ENCODE measurements around the gene LMO1.

Gene LMO1

GRCh38 chr11:8225589-8226036, 38.1 kb downstream of the LMO1 start:
- DNase-seq (ENCODE audit: low read depth): peak; percentile 44
- no peak overlapping the region for H3K4me3 ChIP-seq (ENCODE audit: low read depth, low read length)
- TF ChIP-seq, protein P1, sequence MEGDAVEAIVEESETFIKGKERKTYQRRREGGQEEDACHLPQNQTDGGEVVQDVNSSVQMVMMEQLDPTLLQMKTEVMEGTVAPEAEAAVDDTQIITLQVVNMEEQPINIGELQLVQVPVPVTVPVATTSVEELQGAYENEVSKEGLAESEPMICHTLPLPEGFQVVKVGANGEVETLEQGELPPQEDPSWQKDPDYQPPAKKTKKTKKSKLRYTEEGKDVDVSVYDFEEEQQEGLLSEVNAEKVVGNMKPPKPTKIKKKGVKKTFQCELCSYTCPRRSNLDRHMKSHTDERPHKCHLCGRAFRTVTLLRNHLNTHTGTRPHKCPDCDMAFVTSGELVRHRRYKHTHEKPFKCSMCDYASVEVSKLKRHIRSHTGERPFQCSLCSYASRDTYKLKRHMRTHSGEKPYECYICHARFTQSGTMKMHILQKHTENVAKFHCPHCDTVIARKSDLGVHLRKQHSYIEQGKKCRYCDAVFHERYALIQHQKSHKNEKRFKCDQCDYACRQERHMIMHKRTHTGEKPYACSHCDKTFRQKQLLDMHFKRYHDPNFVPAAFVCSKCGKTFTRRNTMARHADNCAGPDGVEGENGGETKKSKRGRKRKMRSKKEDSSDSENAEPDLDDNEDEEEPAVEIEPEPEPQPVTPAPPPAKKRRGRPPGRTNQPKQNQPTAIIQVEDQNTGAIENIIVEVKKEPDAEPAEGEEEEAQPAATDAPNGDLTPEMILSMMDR (IDR thresholded peaks at IDR 0.05; ENCODE audit: low read depth, low read length, missing control alignments): peak; percentile 90
- in situ Hi-C loops (cut with HindIII; ENCODE audit: low sequenced_read_pairs): no loop called here

DNA sequence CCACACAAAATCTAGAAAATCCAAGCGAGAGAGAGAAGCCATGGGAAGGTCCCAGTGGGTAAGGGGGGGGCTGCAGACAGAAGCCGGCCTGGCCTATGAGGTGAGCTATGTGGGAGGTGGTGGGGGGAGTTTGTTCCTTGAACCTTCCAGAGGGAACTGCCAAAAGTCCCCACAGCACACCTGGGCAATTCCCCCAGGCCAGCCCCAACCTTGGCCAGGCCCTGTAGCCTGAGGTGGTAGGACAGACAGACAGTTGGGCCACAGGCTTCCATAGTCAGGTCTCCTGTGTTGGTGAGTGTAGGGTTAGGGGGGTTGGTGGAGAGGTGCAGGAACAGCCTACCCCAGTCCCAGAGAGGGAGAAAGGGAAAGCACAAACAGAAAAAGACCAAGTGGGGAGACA, 39.0 kb downstream of the LMO1 start:
- in situ Hi-C loops (cut with HindIII; ENCODE audit: low sequenced_read_pairs): no loop called here
- DNase-seq (ENCODE audit: low read depth): no peak
- TF ChIP-seq, protein P1 (IDR thresholded peaks at IDR 0.05; ENCODE audit: low read depth, low read length, missing control alignments): no peak
- no peak overlapping the region for H3K4me3 ChIP-seq (ENCODE audit: low read depth, low read length)

DNA sequence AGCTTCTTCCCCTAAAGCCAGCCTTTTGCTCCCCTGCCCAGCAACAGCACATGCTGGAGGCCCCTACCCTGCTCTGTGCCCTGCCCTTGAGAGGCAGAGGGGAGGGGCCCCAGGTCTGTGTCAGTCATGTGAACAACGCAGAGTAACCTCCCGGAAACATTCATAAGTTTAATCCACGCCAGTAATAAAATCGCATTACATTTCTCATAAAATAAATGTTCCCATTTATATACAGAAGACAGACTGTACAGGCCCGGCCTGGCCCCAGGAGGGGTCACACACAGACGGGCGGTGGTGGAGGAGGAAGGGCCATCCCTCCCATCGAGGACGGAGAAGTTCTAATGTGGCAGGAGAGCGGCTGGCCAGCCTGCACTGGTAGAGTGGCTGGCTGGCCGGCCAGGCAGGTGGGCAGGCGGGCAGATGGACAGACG, 39.5 kb downstream of the LMO1 start:
- TF ChIP-seq, protein P1 (IDR thresholded peaks at IDR 0.05; ENCODE audit: low read depth, low read length, missing control alignments): no peak
- DNase-seq (ENCODE audit: low read depth): no peak
- H3K4me3 ChIP-seq (ENCODE audit: low read depth, low read length): no peak overlapping the region
- in situ Hi-C loops (cut with HindIII; ENCODE audit: low sequenced_read_pairs): no loop called here

DNA sequence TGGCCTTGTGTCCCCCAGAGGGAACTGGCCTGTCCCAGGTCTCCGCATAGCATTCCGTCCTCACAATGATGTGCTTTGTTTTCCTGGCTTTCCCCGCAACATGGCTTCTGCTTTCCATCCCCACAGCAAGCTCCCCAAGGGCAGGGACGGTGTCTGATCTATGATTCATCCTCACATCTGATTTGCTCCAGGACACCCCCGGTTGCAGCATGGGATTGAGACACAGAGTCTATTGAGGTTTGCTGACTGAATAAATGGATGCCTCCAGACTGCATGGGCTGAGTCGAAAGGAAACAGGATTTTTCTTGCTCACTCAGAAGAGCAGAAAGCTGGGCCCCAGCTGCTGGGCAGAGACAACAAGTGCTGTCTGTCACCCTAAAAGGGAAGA, 40.2 kb downstream of the LMO1 start:
- DNase-seq (ENCODE audit: low read depth): no peak
- in situ Hi-C loops (cut with HindIII; ENCODE audit: low sequenced_read_pairs): no loop called here
- TF ChIP-seq, protein P1 (IDR thresholded peaks at IDR 0.05; ENCODE audit: low read depth, low read length, missing control alignments): no peak
- no peak overlapping the region for H3K4me3 ChIP-seq (ENCODE audit: low read depth, low read length)

DNA sequence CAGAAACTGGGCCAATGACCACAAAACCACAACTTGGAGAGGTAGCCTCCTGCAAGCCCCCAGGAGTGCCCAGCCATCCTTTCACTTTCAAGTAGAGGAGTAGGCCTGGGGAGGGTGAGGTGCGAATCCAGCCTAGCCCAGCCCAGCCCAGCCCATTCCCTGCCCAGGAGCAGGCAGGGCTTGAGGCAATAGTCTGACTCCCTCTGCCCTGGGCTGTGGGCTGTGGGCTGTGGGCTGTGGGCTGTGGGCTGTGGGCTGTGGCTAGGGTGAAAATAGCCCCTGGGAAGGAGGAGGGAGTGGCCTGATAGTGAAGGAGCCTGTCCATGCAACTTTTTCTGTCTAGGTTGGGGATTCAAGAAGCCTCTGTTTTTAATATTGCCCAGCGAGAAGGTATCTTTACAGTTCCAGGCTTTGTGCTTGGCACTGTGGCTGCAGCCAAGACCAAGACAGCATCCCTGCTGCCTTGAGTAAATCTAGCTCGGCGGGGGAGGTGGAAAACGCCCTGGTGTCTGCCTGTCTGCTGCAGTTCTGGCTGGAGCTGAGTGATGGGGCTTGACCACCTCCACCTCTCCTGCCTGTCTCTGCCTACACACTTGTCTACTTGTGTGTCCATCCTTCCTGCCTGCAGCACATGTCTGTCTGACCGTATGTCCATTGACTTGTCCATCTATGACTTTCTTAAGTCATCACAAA, 40.7 kb downstream of the LMO1 start:
- TF ChIP-seq, protein P1 (IDR thresholded peaks at IDR 0.05; ENCODE audit: low read depth, low read length, missing control alignments): no peak
- DNase-seq (ENCODE audit: low read depth): peak; percentile 8
- in situ Hi-C loops (cut with HindIII; ENCODE audit: low sequenced_read_pairs): no loop called here
- no peak overlapping the region for H3K4me3 ChIP-seq (ENCODE audit: low read depth, low read length)

DNA sequence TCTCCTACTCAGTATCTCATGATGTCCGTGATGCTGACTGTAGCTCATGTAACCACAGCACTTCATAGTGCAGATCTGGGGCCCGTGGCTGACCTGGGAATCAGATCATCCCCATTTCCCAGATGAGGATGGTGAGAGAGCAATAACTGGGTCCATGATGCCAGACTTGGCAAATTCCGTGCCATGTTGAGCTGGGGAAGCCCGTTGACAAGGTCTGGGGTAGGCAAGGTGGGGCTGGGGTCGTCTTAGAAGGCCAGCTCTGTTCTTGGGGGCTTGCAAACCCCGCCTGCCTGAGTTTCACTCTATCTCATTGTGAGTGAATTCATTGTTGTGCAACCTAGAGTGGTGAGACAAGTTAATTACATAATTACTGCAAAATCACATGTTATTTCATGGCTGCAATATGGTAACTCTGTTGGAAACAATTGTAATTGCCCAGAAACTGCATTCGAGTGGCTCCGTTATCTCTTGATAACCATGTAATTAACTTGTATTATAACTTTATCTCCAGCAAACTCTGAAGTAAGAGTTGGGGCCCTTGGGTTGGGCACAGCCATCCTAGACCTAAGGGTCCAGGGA, 41.7 kb downstream of the LMO1 start:
- no peak for DNase-seq (ENCODE audit: low read depth)
- TF ChIP-seq, protein P1 (IDR thresholded peaks at IDR 0.05; ENCODE audit: low read depth, low read length, missing control alignments): no peak
- in situ Hi-C loops (cut with HindIII; ENCODE audit: low sequenced_read_pairs): no loop called here
- no peak overlapping the region for H3K4me3 ChIP-seq (ENCODE audit: low read depth, low read length)
